GM21619 (cell line): Measurements from ENCODE around the gene SUPT6H.

ENCODE experiments used
- ATAC-seq: cut with Tn5 transposase; IDR thresholded peaks from one replicate; pipeline ENCODE4 v1.9.1; 2021; ENCODE audit not compliant: unreplicated experiment

Gene SUPT6H

GRCh38 chr17:28700830-28701492 is 39.0 kb downstream of the SUPT6H start:
- no peak for ATAC-seq

- no peak for ATAC-seq
These were observed 40.2 kb downstream of the SUPT6H start for GRCh38 chr17:28702026-28702751.

GRCh38 chr17:28702752-28703150 is 40.7 kb downstream of the SUPT6H start:
- ATAC-seq: no peak

- no peak for ATAC-seq
These were observed 41.7 kb downstream of the SUPT6H start for GRCh38 chr17:28703552-28704218.

GRCh38 chr17:28704219-28704858 is 42.3 kb downstream of the SUPT6H start:
- ATAC-seq: no peak

GRCh38 chr17:28705074-28705659 is 43.2 kb downstream of the SUPT6H start:
- no peak for ATAC-seq

GRCh38 chr17:28705728-28706334 is 43.8 kb downstream of the SUPT6H start:
- no peak for ATAC-seq

- ATAC-seq: no peak
These were observed 44.7 kb downstream of the SUPT6H start for GRCh38 chr17:28706471-28707338.

GRCh38 chr17:28707339-28707720 is 45.3 kb downstream of the SUPT6H start:
- no peak for ATAC-seq

- ATAC-seq: peak; percentile 71
These were observed 49.1 kb downstream of the SUPT6H start for GRCh38 chr17:28710861-28711722.

GRCh38 chr17:28711723-28712031 is 49.7 kb downstream of the SUPT6H start, which contains the start of gene PROCA1:
Gene PROCA1 (minus strand): TSS chr17:28711888. CDS start chr17:28711660, 228 bp downstream.
- ATAC-seq: no peak

GRCh38 chr17:28712032-28712704 is 50.2 kb downstream of the SUPT6H start:
- no peak for ATAC-seq

- ATAC-seq: no peak
These were observed 50.9 kb downstream of the SUPT6H start for GRCh38 chr17:28712705-28713415.

- no peak for ATAC-seq
These were observed 52.3 kb downstream of the SUPT6H start for GRCh38 chr17:28714281-28714680.

GRCh38 chr17:28715217-28715616 is 53.2 kb downstream of the SUPT6H start:
- ATAC-seq: no peak

- no peak for ATAC-seq
These were observed 55.0 kb downstream of the SUPT6H start for GRCh38 chr17:28716740-28717577.
